ENCODE data around the gene MRPL10. TPM values are rescaled to one million over a fixed set of nuclear protein-coding genes. Genes with fewer than 3 reads are reported as not detected.

Gene MRPL10
- total and polyA plus RNA-seq, 2 of the 8 experiments (the other 6 are each of a cell fraction or from before 2014, with no cell fraction given): 85.3 to 214 TPM

GRCh38 chr17:47801906-47802305 is 29.4 kb downstream of the MRPL10 start (continued):
- no peak for TF ChIP-seq MAFK (IDR thresholded peaks at IDR 0.05; ENCODE audit: low read depth, low read length)
- TF ChIP-seq HDAC6 (IDR thresholded peaks at IDR 0.05; ENCODE audit: low read depth, low read length): no peak

Measured in H1 (cell line).